Measurements from ENCODE around the gene DNAH12.
"Not testable (repeated sequence)": the region's sequence is repeated elsewhere in the genome, so short reads cannot be mapped to it uniquely, and the experiment has no call there.

DNA sequence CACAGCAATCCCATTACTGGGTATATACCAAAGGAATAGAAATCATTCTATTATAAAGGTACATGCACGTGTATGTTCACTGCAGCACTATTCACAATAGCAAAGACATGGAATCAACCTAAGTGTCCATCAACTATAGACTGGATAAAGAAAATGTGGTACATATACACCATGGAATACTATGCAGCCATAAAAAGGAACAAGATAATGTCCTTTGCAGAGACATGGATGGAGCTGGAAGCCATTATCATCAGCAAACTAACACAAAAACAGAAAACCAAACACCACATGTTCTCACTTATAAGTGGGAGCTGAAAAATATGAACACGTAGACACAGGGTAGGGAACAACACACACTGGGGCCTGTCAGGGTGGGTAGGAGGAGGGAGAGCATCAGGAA, 179.1 kb downstream of the DNAH12 start:
- TF ChIP-seq, protein P1, sequence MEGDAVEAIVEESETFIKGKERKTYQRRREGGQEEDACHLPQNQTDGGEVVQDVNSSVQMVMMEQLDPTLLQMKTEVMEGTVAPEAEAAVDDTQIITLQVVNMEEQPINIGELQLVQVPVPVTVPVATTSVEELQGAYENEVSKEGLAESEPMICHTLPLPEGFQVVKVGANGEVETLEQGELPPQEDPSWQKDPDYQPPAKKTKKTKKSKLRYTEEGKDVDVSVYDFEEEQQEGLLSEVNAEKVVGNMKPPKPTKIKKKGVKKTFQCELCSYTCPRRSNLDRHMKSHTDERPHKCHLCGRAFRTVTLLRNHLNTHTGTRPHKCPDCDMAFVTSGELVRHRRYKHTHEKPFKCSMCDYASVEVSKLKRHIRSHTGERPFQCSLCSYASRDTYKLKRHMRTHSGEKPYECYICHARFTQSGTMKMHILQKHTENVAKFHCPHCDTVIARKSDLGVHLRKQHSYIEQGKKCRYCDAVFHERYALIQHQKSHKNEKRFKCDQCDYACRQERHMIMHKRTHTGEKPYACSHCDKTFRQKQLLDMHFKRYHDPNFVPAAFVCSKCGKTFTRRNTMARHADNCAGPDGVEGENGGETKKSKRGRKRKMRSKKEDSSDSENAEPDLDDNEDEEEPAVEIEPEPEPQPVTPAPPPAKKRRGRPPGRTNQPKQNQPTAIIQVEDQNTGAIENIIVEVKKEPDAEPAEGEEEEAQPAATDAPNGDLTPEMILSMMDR (IDR thresholded peaks at IDR 0.05; ENCODE audit: insufficient read depth, low read depth, low read length): not testable (repeated sequence)
- not testable (repeated sequence) for TF ChIP-seq EZH2 (IDR thresholded peaks at IDR 0.05; ENCODE audit: insufficient read depth, low read length)

All from astrocyte (in vitro differentiated cells and primary cell).